Cardiac fibroblast (primary cell): ENCODE results near the gene SDHA.
"Not testable (repeated sequence)": the region's sequence is repeated elsewhere in the genome, so short reads cannot be mapped to it uniquely, and the experiment has no call there.

Source experiments
- DNase-seq, 2 donors: peaks; one replicate each; pipeline versions ENCODE4 v3.0.0 to v3.0.0-alpha.2; 2010; ENCODE audit warnings: low read depth in 2 of 2
- H3K4me3 ChIP-seq, 2 donors: replicated peaks in 1 of 2; 1 replicate in 1 of 2; 2 replicates in 1 of 2; pipeline ENCODE4 v1.5.1; 2011; ENCODE audit warnings: low read depth in 2 of 2, low read length in 2 of 2, mild to moderate bottlenecking in 2 of 2, moderate library complexity in 1 of 2
- TF ChIP-seq, protein P1 (sequence below): IDR thresholded peaks from one replicate; pipeline ENCODE4 v1.5.1; 2011; ENCODE audit warnings: low read depth, mild to moderate bottlenecking, low read length, inconsistent platforms

SDHA gene

DNA sequence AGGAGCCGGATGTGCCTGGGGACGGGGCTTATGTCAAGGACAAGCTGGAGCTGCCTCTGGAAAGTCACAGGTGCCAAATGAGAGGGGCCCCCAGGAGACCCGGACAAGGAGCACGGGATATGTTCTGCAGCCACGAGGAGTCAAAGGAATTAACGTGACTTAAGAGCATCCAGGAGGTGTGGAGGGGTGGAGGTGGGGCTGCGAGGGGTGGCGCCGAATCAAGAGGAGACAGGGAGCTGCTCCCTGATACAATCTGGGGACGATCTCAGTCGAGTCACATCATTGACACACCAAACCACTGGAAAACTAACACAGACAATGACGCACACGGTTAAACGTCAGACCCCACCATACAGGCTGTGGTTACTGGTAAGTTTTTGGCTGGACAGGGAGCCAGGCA, 10.5 kb upstream of the SDHA start:
- TF ChIP-seq, protein P1, sequence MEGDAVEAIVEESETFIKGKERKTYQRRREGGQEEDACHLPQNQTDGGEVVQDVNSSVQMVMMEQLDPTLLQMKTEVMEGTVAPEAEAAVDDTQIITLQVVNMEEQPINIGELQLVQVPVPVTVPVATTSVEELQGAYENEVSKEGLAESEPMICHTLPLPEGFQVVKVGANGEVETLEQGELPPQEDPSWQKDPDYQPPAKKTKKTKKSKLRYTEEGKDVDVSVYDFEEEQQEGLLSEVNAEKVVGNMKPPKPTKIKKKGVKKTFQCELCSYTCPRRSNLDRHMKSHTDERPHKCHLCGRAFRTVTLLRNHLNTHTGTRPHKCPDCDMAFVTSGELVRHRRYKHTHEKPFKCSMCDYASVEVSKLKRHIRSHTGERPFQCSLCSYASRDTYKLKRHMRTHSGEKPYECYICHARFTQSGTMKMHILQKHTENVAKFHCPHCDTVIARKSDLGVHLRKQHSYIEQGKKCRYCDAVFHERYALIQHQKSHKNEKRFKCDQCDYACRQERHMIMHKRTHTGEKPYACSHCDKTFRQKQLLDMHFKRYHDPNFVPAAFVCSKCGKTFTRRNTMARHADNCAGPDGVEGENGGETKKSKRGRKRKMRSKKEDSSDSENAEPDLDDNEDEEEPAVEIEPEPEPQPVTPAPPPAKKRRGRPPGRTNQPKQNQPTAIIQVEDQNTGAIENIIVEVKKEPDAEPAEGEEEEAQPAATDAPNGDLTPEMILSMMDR = no peak
- no peak for DNase-seq
- H3K4me3 ChIP-seq = no peak overlapping the region

DNA sequence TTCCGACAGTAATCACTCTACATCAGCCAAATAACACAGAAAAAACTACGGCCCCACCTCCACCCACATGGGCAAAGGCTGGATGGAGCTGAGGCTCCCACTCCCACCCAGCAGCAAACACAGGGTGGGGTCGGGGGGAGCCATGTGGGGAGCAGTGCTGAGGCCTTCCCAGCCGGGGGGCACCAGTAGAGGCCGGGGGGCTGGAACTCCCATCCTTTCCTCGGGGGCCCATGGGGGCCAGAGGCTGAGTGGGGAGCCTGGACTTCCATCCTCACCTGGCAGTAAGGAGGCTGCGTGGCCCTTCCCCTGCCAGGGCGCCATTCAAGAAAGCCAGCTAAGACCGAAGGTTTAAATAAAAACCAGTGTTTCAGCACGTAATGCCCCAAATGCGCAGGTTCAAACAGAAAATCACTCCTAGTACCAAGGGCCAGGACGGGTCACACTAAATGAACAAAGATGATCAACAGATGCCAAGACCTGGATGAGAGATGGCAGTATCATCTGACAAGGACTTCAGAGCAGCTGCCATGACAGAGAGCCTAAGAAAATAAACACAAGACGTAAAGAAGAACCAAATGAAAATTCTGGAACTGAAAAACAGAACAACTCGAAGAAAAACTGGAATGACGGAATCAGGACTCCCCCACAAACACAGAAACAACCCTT, 9.5 kb upstream of the SDHA start:
- H3K4me3 ChIP-seq = no peak overlapping the region
- DNase-seq = no peak
- TF ChIP-seq, protein P1 = no peak

DNA sequence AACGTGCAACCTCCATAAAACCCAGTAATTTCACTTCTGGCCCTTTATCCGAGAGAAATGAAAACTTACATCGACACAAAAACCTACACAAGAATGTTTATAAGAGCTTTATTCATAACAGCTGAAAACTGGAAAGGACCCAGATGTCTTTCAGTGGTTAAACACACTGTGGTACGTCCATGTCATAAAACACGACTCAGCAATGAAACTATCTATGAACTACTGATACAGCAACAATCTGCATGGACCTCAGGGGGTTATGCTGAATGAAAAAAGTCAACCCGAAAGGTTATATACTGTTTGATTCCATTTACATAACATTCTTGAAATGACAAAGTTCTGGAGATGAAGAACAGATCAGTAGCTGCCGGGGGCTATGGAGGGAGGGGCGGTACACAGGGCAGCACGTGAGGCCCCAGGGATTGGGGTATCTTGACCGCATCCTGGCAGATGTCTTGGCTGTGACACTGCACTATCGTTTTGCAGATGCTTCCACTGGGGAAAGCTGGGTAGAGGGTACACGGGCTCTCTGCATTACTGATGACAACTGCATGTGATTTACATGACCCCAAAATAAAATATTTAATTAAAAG, 4.2 kb upstream of the SDHA start:
- TF ChIP-seq, protein P1 = no peak
- no peak for DNase-seq
- no peak overlapping the region for H3K4me3 ChIP-seq

DNA sequence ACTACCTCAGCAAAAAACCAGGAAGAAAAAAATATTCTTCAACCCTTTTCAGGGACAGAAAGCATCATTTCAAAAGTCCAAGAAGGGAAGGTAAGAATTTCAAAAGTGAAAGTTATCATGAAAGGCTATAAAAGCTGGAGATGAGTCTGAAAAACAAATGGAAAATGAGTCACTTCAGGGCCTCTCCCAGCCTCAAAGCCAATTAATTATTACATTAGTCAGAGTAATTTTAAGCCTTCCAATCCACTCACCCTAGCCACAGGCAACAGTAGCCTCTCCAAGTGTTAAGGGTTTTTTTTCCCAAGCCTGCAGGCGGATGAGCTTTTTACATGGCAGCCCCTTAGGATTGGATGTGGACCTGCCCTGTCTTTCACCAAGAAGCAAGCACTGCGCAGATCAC, 2.9 kb upstream of the SDHA start:
- H3K4me3 ChIP-seq = not testable (repeated sequence)

DNA sequence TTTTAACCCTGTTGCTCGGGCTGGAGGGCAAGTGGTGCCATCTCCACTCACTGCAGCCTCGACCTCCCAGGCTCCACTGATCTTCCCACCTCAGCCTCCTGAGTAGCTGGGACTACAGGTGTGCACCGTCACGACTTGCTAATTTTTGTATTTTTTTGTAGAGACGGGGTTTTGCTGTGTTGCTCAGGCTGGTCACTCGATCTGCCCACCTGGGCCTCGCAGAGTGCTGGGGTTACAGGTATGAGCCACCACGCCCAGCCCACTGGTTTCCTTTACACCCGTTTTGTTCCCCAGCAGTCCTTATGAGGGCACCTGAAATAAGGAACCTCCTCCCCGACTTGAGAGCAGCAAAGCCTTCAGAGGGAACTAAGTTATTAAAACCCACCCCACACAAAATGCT, 2.0 kb upstream of the SDHA start:
- not testable (repeated sequence) for DNase-seq, H3K4me3 ChIP-seq

More for the DNA sequence above, 2.9 kb upstream of the SDHA start:
- not testable (repeated sequence) for DNase-seq

DNA sequence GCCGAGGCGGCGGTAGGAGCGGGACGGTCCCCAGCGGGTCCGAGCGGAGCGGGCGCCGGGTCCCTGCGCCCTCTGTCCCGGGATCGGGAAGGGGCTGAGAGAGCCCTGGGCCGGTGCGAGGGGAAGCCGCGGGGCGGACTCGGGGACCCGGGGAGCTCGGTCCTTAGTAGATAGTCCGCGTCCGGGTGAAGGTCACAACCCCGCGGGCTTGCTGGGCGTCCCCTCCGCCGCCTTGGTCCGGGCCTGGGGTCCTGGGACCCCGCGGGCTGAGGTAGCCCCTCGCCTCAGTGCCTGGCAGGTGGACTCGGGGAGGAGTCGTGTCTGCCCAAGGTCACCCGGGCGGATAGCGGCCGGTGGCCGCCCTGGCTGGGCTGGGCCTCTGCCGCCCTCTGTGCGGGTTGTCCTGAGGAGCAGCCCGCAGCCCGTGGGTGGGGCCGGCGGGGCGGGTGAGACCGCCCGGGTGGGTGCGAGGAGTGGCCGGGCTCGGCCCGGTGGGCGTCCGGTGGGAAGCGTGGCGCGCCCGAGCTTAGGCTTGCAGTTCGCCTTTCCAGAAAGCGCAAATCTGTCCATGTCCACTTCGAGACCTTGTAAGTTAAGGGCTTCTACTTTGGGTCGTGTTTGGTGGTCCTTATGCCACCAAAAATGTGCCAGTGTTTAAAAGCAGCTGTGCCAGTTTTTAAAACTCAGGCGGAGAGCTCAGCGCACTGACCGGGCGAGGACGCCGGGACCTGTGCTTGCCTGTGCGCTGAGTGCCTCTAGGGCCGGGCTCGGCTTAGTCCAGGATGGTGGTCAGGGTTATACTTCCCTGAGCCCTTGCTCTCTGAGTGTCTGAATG, 554 bp downstream of the SDHA start:
- peak; percentile 39 to 45 for DNase-seq
- TF ChIP-seq, protein P1 = no peak
- peak overlapping the region; percentile 93 to 97 for H3K4me3 ChIP-seq

DNA sequence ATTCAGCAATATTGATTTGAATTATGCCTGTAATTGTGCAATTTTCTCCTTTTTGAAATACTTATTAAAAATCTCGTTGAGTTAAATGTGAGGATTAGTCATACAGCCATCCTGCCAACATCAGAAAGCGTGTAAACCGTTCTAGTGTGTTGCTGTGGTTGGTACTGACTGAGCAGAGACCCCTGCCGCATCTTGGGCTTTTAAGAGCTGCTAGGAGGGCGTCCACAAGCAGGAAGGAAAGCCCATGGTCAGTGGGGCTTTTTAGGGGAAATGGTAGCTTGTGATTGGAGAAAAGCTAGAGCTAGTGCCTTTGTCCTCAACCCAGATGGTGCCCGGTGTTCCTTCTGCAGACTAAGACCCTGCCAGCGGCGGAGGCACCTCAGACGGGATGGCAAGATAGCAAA, 1.3 kb downstream of the SDHA start:
- TF ChIP-seq, protein P1 = no peak
- DNase-seq = peak in 1 of 2 donors; percentile 52

More for the DNA sequence above, 1.3 kb downstream of the SDHA start:
- H3K4me3 ChIP-seq = peak overlapping the region; percentile 93 to 97
